PC-9 (cell line): ENCODE data around the gene CACNA1A.

ENCODE experiments used
- CTCF ChIP-seq: fragments of 200-600 bp; sonication (generic); conservative IDR thresholded peaks from 2 replicates; pipeline ENCODE4 v1.6.1; 2017; ENCODE audit warnings: mixed run types, antibody characterized with exemption, mild to moderate bottlenecking, moderate library complexity
- EZH2 ChIP-seq: fragments of 200-600 bp; sonication (generic); IDR thresholded peaks from 2 replicates; pipeline ENCODE4 v1.8.0; 2017; ENCODE audit warnings: antibody characterized with exemption, low read depth

GRCh38 chr19:13225085-13225484 lies 281.2 kb downstream of the CACNA1A start:
- TF ChIP-seq EZH2 (no peak), CTCF (no peak)
